Fibroblast of skin of left biceps (primary cell): ENCODE data around the gene TMED8.

Experiments used
- DNase-seq, 2 experiments: peaks; one replicate each; pipeline ENCODE4 v3.0.0-alpha.2; 2013; ENCODE audit warnings: low read depth in 2 of 2

The TMED8 gene

DNA sequence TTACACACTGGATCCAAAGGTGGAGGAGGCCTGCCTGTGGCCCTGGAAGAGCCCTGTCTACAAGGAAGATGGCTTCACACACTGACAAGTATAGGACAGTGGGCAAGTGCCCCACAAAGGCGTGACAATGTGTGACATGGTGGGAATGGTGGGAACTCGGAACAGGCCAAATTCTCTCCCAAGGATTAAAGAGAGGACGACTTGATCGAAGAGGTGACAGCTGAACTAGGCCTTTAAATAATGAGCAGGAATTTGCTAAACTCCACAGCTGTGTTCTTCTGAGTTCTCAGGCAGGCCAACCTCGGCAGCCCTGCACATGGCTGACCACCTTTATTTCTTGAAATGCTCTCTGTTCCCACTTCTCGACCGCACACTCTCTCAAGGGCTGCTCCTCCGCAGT, 80.0 kb downstream of the TMED8 start:
- DNase-seq, result no peak

DNA sequence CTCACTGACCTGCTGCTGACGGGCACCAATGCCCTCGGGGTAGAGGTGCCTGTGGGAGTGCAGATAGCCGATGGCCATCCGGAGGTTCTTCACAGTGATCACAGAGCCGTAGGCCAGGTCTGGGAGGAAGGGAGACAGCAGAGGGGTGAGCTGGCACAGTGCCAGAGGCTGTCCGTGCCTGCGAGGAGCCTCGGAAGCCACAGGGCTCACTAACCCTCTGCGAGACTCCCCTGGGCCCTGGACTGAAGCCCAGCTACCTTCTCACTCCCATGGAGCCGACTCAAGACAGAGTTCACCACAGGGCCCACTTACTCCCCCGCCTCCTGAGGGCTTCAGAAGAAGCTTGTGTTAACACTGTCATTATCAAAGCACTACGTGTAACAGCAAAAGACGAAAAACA, 80.7 kb downstream of the TMED8 start:
- no peak for DNase-seq

DNA sequence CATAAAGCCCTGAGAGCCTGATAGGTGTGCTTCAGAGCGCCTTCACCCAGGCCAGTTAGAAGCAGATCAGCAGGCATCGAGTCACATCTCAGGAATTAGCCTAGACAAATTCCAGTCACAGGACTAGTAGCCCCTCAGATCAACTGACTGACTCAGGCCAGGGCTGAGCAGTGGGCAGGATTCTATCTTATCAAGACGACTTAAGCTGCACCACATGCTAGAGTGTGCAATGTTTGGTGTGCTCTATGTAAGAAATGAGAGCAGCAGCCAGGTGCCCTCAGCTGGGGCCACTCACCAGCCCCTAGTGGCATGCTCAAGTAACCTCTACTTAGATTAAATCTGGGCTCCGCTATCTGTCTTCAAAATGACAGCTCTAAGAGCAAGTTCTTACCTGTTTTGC, 86.2 kb downstream of the TMED8 start:
- DNase-seq, result no peak

DNA sequence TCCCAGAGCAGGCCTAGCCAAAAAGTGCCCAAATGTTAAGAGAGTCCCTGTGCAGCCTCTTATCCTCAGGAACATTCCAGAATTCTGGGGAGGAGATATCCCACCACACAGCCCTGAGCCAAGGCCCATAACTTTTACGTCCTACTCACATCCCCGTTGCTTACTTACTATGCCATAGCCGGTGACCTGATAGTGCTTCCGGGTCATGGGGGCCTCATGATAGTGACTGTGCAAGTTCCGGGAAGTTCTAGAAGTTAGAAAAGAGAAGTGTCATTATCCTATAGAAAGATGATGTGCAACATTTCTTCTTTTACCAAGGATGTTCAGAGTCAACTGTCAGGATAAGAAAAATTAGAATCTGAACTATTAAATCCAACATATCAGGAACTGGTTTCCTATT, 90.3 kb downstream of the TMED8 start:
- no peak for DNase-seq
